Liver (tissue), 3 donors: ENCODE data around the gene TMEM61.

Experiments
- EGR1 ChIP-seq, 2 donors: IDR thresholded peaks; 2 replicates each; pipeline ENCODE4 v1.6.1; 2016 to 2018; ENCODE audit warnings: antibody characterized with exemption in 2 of 2, low read depth in 2 of 2
- FOXA1 ChIP-seq: IDR thresholded peaks from 2 replicates; pipeline ENCODE4 v1.6.1; 2016; ENCODE audit warnings: antibody characterized with exemption
- GABPA ChIP-seq, 2 donors: IDR thresholded peaks in 1 of 2; conservative IDR thresholded peaks in 1 of 2; 2 replicates each; pipeline ENCODE4 v1.6.1; 2016; ENCODE audit warnings: antibody characterized with exemption in 2 of 2, mild to moderate bottlenecking in 1 of 2, moderate library complexity in 1 of 2
- JUND ChIP-seq, 2 donors: IDR thresholded peaks; 2 replicates each; pipeline ENCODE4 v1.6.1; 2016; ENCODE audit warnings: antibody characterized with exemption in 2 of 2
- RAD21 ChIP-seq, 2 donors: IDR thresholded peaks; 2 replicates each; pipeline ENCODE4 v1.6.1; 2016; ENCODE audit warnings: antibody characterized with exemption in 2 of 2, mild to moderate bottlenecking in 2 of 2
- RXRA ChIP-seq, 2 donors: IDR thresholded peaks; 2 replicates each; pipeline ENCODE4 v1.6.1; 2017 to 2018; ENCODE audit warnings: antibody characterized with exemption in 2 of 2, mild to moderate bottlenecking in 1 of 2
- SP1 ChIP-seq: IDR thresholded peaks from 2 replicates; pipeline ENCODE4 v1.6.1; 2018; ENCODE audit warnings: antibody characterized with exemption, mild to moderate bottlenecking
- TAF1 ChIP-seq: conservative IDR thresholded peaks from 2 replicates; pipeline ENCODE4 v1.6.1; 2016; ENCODE audit warnings: antibody characterized with exemption, mild to moderate bottlenecking
- YY1 ChIP-seq: IDR thresholded peaks from 2 replicates; pipeline ENCODE4 v1.6.1; 2016; ENCODE audit warnings: antibody characterized with exemption, mild to moderate bottlenecking
- TF ChIP-seq, protein P1 (sequence below): IDR thresholded peaks from 2 replicates; pipeline ENCODE4 v1.6.1; 2016; ENCODE audit warnings: antibody characterized with exemption
- TF ChIP-seq, protein P2 (sequence below): fragments of 150-350 bp; IDR thresholded peaks from 2 replicates; pipeline ENCODE4 v1.5.1; 2017; ENCODE audit warnings: improper control_type of control experiment, low read depth, low read length; ENCODE audit not compliant: missing input control
- TF ChIP-seq, protein P3 (sequence below): IDR thresholded peaks from 2 replicates; pipeline ENCODE4 v1.6.1; 2016; ENCODE audit warnings: antibody characterized with exemption
- TF ChIP-seq, protein P4 (sequence below): IDR thresholded peaks from 2 replicates; pipeline ENCODE4 v1.6.1; 2016; ENCODE audit warnings: antibody characterized with exemption, mild to moderate bottlenecking
- TF ChIP-seq, protein P5 (sequence below): IDR thresholded peaks from 2 replicates; pipeline ENCODE4 v1.6.1; 2016; ENCODE audit warnings: antibody characterized with exemption
- donor health status: healthy.
- donor health status: healthy.

DNA sequence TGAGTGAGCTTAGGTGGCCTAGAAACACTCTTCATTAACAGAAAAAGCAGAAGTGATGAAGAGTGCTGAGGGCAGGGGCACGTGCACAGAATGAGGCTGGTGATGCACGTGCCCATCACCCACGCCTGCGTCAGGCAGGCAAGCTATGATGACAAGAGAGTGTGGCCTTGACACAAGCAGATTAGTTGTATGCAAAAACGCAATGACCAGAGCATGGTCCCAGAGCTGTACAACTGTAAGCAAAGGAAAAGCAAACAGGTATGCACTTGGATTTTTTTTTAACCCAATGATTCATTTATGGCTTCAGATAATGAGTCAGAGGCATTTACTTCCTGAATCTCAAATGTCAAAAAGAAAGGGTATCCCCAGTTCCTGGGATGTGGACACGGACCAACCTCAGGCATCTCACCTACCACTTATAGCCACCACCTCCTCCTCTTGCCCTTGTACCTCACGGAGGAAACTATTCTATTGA is 9.1 kb upstream of the TMEM61 start:
- TF ChIP-seq, protein P1, sequence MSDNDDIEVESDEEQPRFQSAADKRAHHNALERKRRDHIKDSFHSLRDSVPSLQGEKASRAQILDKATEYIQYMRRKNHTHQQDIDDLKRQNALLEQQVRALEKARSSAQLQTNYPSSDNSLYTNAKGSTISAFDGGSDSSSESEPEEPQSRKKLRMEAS = no peak
- TF ChIP-seq, protein P2, sequence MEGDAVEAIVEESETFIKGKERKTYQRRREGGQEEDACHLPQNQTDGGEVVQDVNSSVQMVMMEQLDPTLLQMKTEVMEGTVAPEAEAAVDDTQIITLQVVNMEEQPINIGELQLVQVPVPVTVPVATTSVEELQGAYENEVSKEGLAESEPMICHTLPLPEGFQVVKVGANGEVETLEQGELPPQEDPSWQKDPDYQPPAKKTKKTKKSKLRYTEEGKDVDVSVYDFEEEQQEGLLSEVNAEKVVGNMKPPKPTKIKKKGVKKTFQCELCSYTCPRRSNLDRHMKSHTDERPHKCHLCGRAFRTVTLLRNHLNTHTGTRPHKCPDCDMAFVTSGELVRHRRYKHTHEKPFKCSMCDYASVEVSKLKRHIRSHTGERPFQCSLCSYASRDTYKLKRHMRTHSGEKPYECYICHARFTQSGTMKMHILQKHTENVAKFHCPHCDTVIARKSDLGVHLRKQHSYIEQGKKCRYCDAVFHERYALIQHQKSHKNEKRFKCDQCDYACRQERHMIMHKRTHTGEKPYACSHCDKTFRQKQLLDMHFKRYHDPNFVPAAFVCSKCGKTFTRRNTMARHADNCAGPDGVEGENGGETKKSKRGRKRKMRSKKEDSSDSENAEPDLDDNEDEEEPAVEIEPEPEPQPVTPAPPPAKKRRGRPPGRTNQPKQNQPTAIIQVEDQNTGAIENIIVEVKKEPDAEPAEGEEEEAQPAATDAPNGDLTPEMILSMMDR = no peak
- TF ChIP-seq, protein P3, sequence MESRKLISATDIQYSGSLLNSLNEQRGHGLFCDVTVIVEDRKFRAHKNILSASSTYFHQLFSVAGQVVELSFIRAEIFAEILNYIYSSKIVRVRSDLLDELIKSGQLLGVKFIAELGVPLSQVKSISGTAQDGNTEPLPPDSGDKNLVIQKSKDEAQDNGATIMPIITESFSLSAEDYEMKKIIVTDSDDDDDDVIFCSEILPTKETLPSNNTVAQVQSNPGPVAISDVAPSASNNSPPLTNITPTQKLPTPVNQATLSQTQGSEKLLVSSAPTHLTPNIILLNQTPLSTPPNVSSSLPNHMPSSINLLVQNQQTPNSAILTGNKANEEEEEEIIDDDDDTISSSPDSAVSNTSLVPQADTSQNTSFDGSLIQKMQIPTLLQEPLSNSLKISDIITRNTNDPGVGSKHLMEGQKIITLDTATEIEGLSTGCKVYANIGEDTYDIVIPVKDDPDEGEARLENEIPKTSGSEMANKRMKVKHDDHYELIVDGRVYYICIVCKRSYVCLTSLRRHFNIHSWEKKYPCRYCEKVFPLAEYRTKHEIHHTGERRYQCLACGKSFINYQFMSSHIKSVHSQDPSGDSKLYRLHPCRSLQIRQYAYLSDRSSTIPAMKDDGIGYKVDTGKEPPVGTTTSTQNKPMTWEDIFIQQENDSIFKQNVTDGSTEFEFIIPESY = no peak
- TF ChIP-seq GABPA (IDR thresholded peaks at IDR 0.05 in 1 of 2, conservative IDR thresholded peaks at IDR 0.05 in 1 of 2) = no peak
- no peak for TF ChIP-seq TAF1
- TF ChIP-seq, protein P4, sequence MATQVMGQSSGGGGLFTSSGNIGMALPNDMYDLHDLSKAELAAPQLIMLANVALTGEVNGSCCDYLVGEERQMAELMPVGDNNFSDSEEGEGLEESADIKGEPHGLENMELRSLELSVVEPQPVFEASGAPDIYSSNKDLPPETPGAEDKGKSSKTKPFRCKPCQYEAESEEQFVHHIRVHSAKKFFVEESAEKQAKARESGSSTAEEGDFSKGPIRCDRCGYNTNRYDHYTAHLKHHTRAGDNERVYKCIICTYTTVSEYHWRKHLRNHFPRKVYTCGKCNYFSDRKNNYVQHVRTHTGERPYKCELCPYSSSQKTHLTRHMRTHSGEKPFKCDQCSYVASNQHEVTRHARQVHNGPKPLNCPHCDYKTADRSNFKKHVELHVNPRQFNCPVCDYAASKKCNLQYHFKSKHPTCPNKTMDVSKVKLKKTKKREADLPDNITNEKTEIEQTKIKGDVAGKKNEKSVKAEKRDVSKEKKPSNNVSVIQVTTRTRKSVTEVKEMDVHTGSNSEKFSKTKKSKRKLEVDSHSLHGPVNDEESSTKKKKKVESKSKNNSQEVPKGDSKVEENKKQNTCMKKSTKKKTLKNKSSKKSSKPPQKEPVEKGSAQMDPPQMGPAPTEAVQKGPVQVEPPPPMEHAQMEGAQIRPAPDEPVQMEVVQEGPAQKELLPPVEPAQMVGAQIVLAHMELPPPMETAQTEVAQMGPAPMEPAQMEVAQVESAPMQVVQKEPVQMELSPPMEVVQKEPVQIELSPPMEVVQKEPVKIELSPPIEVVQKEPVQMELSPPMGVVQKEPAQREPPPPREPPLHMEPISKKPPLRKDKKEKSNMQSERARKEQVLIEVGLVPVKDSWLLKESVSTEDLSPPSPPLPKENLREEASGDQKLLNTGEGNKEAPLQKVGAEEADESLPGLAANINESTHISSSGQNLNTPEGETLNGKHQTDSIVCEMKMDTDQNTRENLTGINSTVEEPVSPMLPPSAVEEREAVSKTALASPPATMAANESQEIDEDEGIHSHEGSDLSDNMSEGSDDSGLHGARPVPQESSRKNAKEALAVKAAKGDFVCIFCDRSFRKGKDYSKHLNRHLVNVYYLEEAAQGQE = no peak
- TF ChIP-seq, protein P5, sequence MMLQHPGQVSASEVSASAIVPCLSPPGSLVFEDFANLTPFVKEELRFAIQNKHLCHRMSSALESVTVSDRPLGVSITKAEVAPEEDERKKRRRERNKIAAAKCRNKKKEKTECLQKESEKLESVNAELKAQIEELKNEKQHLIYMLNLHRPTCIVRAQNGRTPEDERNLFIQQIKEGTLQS = no peak
- TF ChIP-seq YY1 = no peak
- no peak for TF ChIP-seq EGR1 (IDR thresholded peaks at IDR 0.05; ENCODE audit: low read depth in 2 of 2)
- no peak for TF ChIP-seq RXRA (IDR thresholded peaks at IDR 0.05)
- no peak for TF ChIP-seq RAD21 (IDR thresholded peaks at IDR 0.05)
- no peak for TF ChIP-seq JUND (IDR thresholded peaks at IDR 0.05)
- TF ChIP-seq SP1 = no peak
- TF ChIP-seq FOXA1 = no peak
